Naive thymus-derived CD4-positive, alpha-beta T cell (primary cell): ENCODE data around the gene TRIO. TPM values are rescaled to one million over a fixed set of nuclear protein-coding genes. Genes with fewer than 3 reads are reported as not detected.

Source experiments
- ATAC-seq: fragments of 150-1000 bp; cut with Tn5 transposase; 2 replicates; pipeline ENCODE4 v1.10.0; 2021; ENCODE audit warnings: mild to moderate bottlenecking, moderate library complexity
- CTCF ChIA-PET: fragments of 350-600 bp; sonication (Branson Sonifier 250); formaldehyde crosslinking; loops from one replicate; lab custom pipeline; 2021; ENCODE audit warnings: antibody characterized with exemption; lab: Charles Lee
- POLR2A ChIA-PET: fragments of 350-600 bp; sonication (Branson Sonifier 250); formaldehyde crosslinking; loops from one replicate; lab custom pipeline; 2021; ENCODE audit warnings: antibody characterized with exemption, inconsistent platforms; lab: Charles Lee
- DNase-seq, 9 donors: peaks; one replicate each; pipeline versions ENCODE4 v3.0.0 to v3.0.0-alpha.2; 2020 to 2022; ENCODE audit warnings: mixed read lengths in 1 of 9
- H3K27ac ChIP-seq: one replicate; pipeline ENCODE4 v1.7.0; 2013; ENCODE audit warnings: mild to moderate bottlenecking, low read depth, low read length, moderate library complexity
- H3K27me3 ChIP-seq, 2 donors: one replicate each; pipeline ENCODE4 v1.7.0; 2013; ENCODE audit warnings: low read length in 2 of 2, mild to moderate bottlenecking in 2 of 2, moderate library complexity in 2 of 2; ENCODE audit not compliant: control insufficient read depth in 2 of 2, insufficient read depth in 2 of 2
- H3K36me3 ChIP-seq, 3 experiments: 1 replicate in 2 of 3; 2 replicates in 1 of 3; pipeline ENCODE4 v1.7.0; 2013; ENCODE audit warnings: low read length in 3 of 3, mild to moderate bottlenecking in 3 of 3, moderate library complexity in 1 of 3; ENCODE audit not compliant: insufficient read depth in 3 of 3, control insufficient read depth in 2 of 3
- H3K4me1 ChIP-seq, 2 donors: one replicate each; pipeline ENCODE4 v1.7.0; 2013; ENCODE audit warnings: low read length in 2 of 2, mild to moderate bottlenecking in 2 of 2, moderate library complexity in 1 of 2; ENCODE audit not compliant: control insufficient read depth in 2 of 2, insufficient read depth in 2 of 2
- H3K4me3 ChIP-seq: 2 replicates; pipeline ENCODE4 v1.7.0; 2013; ENCODE audit warnings: mild to moderate bottlenecking, low read length
- H3K9me3 ChIP-seq, 3 experiments: 1 replicate in 2 of 3; 2 replicates in 1 of 3; pipeline ENCODE4 v1.7.0; 2013; ENCODE audit warnings: low read length in 3 of 3; ENCODE audit not compliant: control insufficient read depth in 2 of 3
- H3K27ac Mint-ChIP-seq, 9 donors: one replicate each; pipeline ENCODE4 v1.8.0; 2020 to 2022; ENCODE audit warnings: mixed read lengths in 9 of 9, mild to moderate bottlenecking in 8 of 9, moderate library complexity in 5 of 9, inconsistent platforms in 2 of 9
- H3K27me3 Mint-ChIP-seq, 5 donors: one replicate each; pipeline ENCODE4 v1.8.0; 2021 to 2022; ENCODE audit warnings: mixed read lengths in 5 of 5, mild to moderate bottlenecking in 1 of 5
- H3K36me3 Mint-ChIP-seq, 5 donors: one replicate each; pipeline ENCODE4 v1.8.0; 2020 to 2022; ENCODE audit warnings: mixed read lengths in 5 of 5, mild to moderate bottlenecking in 3 of 5, inconsistent platforms in 1 of 5
- H3K4me1 Mint-ChIP-seq, 7 donors: one replicate each; pipeline ENCODE4 v1.8.0; 2020 to 2022; ENCODE audit warnings: mixed read lengths in 7 of 7, mild to moderate bottlenecking in 3 of 7, inconsistent platforms in 1 of 7
- H3K4me3 Mint-ChIP-seq, 10 donors: one replicate each; pipeline ENCODE4 v1.8.0; 2020 to 2022; ENCODE audit warnings: mild to moderate bottlenecking in 10 of 10, mixed read lengths in 10 of 10, moderate library complexity in 6 of 10, inconsistent platforms in 2 of 10
- H3K9me3 Mint-ChIP-seq, 11 donors: one replicate each; pipeline ENCODE4 v1.8.0; 2020 to 2022; ENCODE audit warnings: mixed read lengths in 11 of 11, mild to moderate bottlenecking in 4 of 11, inconsistent platforms in 1 of 11, moderate library complexity in 1 of 11
- intact Hi-C, 2 donors: fragments of 100-400 bp; cut with micrococcal nuclease; formaldehyde crosslinking; loops; one replicate each; pipeline ENCODE4 v1.15.1; 2023
- polyA plus RNA-seq, 2 donors: library from polyadenylated mRNA; unstranded; fragments of 300-500 nt; fragmentation: Illumina TruSeq; gene quantifications; one replicate each; pipeline ENCODE4 v1.2.3, GENCODE V29; 2021
- total RNA-seq, 6 experiments: library from RNA in 5 of 6; stranded (reverse) in 5 of 6; gene quantifications; 1 replicate in 5 of 6; 2 replicates in 1 of 6; pipeline ENCODE4 v1.2.3 and lab custom pipeline; 2021 to 2026

TRIO gene
- total and polyA plus RNA-seq, 7 experiments from 2014 or later = 0.16 to 45.9 (median 5.7) TPM

GRCh38 chr5:14176888-14177287 is 33.7 kb downstream of the TRIO start:
- Histone ChIP-seq H3K27me3 (no peaks in the 10 kb centered on the region), H3K4me1 (no peaks in the 10 kb centered on the region), H3K36me3 (no peaks in the 10 kb centered on the region), H3K9me3 (no peaks in the 10 kb centered on the region), H3K27ac (no peak overlapping the region), H3K4me3 (no peak overlapping the region)
- Mint-ChIP-seq H3K36me3 (no peaks in the 10 kb centered on the region), H3K4me1 (peaks cover 0 to 11% (median 0%) of the 10 kb centered on the region in 7 donors), H3K4me3 (no peak overlapping the region), H3K27me3 (peaks cover 6 to 28% (median 20%) of the 10 kb centered on the region in 5 donors), H3K9me3 (no peaks in the 10 kb centered on the region), H3K27ac (no peak overlapping the region)
- ChIA-PET POLR2A (no interaction called here), CTCF (no interaction called here)
- DNase-seq (no peak), ATAC-seq (no peak)
- intact Hi-C loops = no loop called here

GRCh38 chr5:14177634-14178033 is 34.5 kb downstream of the TRIO start:
- Mint-ChIP-seq H3K9me3 (no peaks in the 10 kb centered on the region), H3K36me3 (no peaks in the 10 kb centered on the region), H3K4me1 (peaks cover 0 to 9% (median 0%) of the 10 kb centered on the region in 7 donors), H3K27ac (no peak overlapping the region), H3K4me3 (no peak overlapping the region), H3K27me3 (peaks cover 6 to 23% (median 17%) of the 10 kb centered on the region in 5 donors)
- H3K27me3 ChIP-seq = no peaks in the 10 kb centered on the region
- ChIA-PET POLR2A (no interaction called here), CTCF (no interaction called here)
- H3K4me1 ChIP-seq = no peaks in the 10 kb centered on the region
- no peaks in the 10 kb centered on the region for H3K9me3 ChIP-seq
- intact Hi-C loops = no loop called here
- ATAC-seq = no peak
- H3K27ac ChIP-seq = no peak overlapping the region
- DNase-seq = no peak
- no peaks in the 10 kb centered on the region for H3K36me3 ChIP-seq
- no peak overlapping the region for H3K4me3 ChIP-seq

- ATAC-seq = no peak
- DNase-seq = no peak
- H3K4me1 ChIP-seq = no peaks in the 10 kb centered on the region
- H3K4me1 Mint-ChIP-seq = peaks cover 0 to 9% (median 0%) of the 10 kb centered on the region in 7 donors
- H3K27ac Mint-ChIP-seq = no peak overlapping the region
- ChIA-PET CTCF (no interaction called here), POLR2A (no interaction called here)
- H3K27me3 ChIP-seq = no peaks in the 10 kb centered on the region
- H3K9me3 Mint-ChIP-seq = no peaks in the 10 kb centered on the region
- H3K27me3 Mint-ChIP-seq = peaks cover 6 to 20% (median 14%) of the 10 kb centered on the region in 5 donors
- intact Hi-C loops = no loop called here
- no peak overlapping the region for H3K4me3 ChIP-seq
- no peak overlapping the region for H3K4me3 Mint-ChIP-seq
- H3K27ac ChIP-seq = no peak overlapping the region
- no peaks in the 10 kb centered on the region for H3K36me3 Mint-ChIP-seq
- no peaks in the 10 kb centered on the region for H3K9me3 ChIP-seq
- no peaks in the 10 kb centered on the region for H3K36me3 ChIP-seq
Measured at GRCh38 chr5:14178091-14178490, 34.9 kb downstream of the TRIO start.

GRCh38 chr5:14178671-14179211 is 35.6 kb downstream of the TRIO start:
- Mint-ChIP-seq H3K27ac (no peak overlapping the region), H3K9me3 (no peaks in the 10 kb centered on the region), H3K4me1 (peaks cover 0 to 8% (median 0%) of the 10 kb centered on the region in 7 donors), H3K27me3 (peaks cover 3 to 15% (median 9%) of the 10 kb centered on the region in 5 donors), H3K36me3 (no peaks in the 10 kb centered on the region), H3K4me3 (no peak overlapping the region)
- Histone ChIP-seq H3K27me3 (no peaks in the 10 kb centered on the region), H3K36me3 (no peaks in the 10 kb centered on the region), H3K9me3 (no peaks in the 10 kb centered on the region), H3K27ac (no peak overlapping the region), H3K4me1 (no peaks in the 10 kb centered on the region), H3K4me3 (no peak overlapping the region)
- ATAC-seq (no peak), DNase-seq (no peak)
- POLR2A ChIA-PET = no interaction called here
- intact Hi-C loops = no loop called here
- CTCF ChIA-PET = interaction anchor here (0.6 kb wide), 1 partner anchor 149 kb away, joined by 4 read pairs; no protein-coding TSS in a partner anchor

- no peak for DNase-seq
- Mint-ChIP-seq H3K27ac (no peak overlapping the region), H3K27me3 (peaks cover 1 to 9% (median 2%) of the 10 kb centered on the region in 5 donors), H3K4me3 (no peak overlapping the region), H3K9me3 (no peaks in the 10 kb centered on the region), H3K4me1 (peaks cover 0 to 1% (median 0%) of the 10 kb centered on the region in 7 donors), H3K36me3 (no peaks in the 10 kb centered on the region)
- Histone ChIP-seq H3K4me1 (no peaks in the 10 kb centered on the region), H3K4me3 (no peak overlapping the region), H3K9me3 (no peaks in the 10 kb centered on the region), H3K27ac (no peak overlapping the region), H3K27me3 (no peaks in the 10 kb centered on the region), H3K36me3 (no peaks in the 10 kb centered on the region)
- intact Hi-C loops = no loop called here
- POLR2A ChIA-PET = interaction anchor here (0.5 kb wide), 1 partner anchor 12 kb away, joined by 5 read pairs; no protein-coding TSS in a partner anchor
- ATAC-seq = no peak
- CTCF ChIA-PET = interaction anchor here (0.6 kb wide), 1 partner anchor 148 kb away, joined by 4 read pairs; no protein-coding TSS in a partner anchor
Measured at GRCh38 chr5:14179446-14179845, 36.3 kb downstream of the TRIO start.

- POLR2A ChIA-PET = no interaction called here
- Histone ChIP-seq H3K27me3 (no peaks in the 10 kb centered on the region), H3K36me3 (no peaks in the 10 kb centered on the region), H3K4me1 (no peaks in the 10 kb centered on the region), H3K27ac (no peak overlapping the region), H3K4me3 (no peak overlapping the region), H3K9me3 (no peaks in the 10 kb centered on the region)
- CTCF ChIA-PET = interaction anchor here (0.6 kb wide), 2 partner anchors 30 to 32 kb away, joined by 3 read pairs; no protein-coding TSS in a partner anchor
- no peaks in the 10 kb centered on the region for H3K36me3 Mint-ChIP-seq
- no peaks in the 10 kb centered on the region for H3K9me3 Mint-ChIP-seq
- no peak overlapping the region for H3K27ac Mint-ChIP-seq
- H3K4me3 Mint-ChIP-seq = no peak overlapping the region
- no peaks in the 10 kb centered on the region for H3K4me1 Mint-ChIP-seq
- ATAC-seq (no peak), DNase-seq (no peak)
- peaks cover 0 to 6% (median 0%) of the 10 kb centered on the region in 5 donors for H3K27me3 Mint-ChIP-seq
- intact Hi-C loops = no loop called here
Measured at GRCh38 chr5:14180437-14180836, 37.3 kb downstream of the TRIO start.
